ENCODE measurements around the gene IZUMO4.
"Not testable (repeated sequence)": the region's sequence is repeated elsewhere in the genome, so short reads cannot be mapped to it uniquely, and the experiment has no call there.

IZUMO4 gene

DNA sequence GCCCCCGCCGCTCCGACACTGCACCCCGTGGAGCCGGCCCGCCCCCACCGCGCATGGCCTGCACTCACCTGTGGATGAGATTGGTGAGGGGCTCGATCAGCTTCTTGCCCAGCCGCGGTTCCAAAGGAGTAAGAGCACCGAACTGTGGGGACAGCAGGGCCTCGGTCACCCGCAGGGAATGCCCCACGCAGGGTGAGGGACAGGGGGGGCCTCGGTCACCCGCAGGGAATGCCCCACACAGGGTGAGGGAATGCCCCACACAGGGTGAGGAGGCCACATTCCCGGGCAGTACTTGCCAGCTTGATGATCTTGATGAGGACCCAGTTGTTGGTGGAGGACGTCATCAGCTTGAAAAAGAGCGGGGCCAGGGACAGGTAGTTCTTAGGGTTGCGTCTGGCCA lies 32.3 kb downstream of the IZUMO4 start:
- DNase-seq: no peak

- DNase-seq: no peak
These were observed 32.8 kb downstream of the IZUMO4 start for GRCh38 chr19:2129486-2129885.

DNA sequence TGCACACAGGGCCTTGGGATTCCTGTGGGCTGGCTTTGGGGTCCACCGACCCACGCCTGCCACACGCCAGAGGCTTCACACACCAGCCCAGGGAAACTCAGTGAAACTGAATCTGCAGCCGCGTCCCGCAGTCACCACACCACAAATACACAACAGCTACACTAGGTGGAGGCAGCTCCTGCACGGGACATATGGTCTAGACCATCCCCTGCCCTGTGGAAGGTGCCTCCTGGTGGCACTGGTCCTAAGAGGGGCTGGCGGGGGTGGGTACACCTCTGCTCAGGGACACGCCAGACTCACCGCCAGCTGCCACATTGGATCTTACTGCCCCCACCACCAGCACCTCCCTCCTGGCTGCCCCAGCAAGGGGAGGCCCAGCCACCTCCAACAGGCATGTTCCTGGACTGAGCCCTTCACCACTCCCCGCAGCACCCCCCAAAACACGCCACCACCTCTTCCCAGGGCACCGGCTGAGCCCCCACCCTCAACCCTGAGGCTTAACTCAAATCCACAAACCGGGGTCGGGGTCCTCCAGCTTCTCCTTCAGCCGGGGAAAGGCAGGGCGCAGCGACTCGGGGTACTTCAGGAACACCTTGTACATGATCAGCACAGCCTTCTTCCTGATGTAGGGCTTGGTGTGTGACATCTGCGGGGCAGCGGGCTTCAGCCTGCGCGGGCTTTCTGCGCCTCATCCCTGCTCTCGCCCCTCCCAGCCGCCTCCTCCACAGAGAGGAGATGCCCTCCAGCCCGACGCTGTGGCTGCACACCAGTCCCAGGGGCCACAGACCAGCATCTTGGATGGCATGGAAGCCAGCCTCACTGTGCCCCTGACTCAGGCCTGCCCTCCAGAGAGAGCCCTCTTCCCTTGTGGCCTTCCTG lies 33.4 kb downstream of the IZUMO4 start:
- no peak for DNase-seq

DNA sequence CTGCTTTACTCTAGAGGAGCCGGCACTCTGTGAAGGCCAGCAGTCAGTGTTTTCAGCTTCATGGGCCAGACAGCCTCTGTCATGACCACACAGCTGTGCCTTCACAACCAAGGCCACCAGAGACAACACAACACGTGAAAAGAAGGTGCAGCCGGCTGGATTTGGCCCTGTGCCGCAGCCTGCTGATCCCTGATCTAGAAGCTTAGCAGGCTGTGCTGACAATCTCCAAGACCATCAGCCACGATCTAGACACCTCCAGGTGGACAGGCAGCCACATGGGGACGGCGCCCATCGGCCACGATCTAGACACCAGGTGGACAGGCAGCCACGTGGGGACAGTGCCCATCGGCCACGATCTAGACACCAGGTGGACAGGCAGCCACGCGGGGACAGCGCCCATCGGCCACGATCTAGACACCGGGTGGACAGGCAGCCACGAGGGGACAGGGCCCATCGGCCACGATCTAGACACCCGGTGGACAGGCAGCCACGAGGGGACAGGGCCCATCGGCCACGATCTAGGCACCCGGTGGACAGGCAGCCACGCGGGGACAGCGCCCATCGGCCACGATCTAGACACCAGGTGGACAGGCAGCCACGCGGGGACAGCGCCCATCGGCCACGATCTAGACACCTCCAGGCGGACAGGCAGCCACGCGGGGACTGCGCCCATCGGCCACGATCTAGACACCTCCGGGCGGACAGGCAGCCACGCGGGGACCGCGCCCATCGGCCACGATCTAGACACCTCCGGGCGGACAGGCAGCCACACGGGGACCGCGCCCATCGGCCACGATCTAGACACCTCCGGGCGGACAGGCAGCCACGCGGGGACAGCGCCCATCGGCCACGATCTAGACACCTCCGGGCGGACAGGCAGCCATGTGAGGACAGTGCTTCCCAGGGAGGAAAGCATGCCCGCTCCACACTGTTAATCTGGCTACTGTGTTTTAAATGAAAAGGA lies 34.6 kb downstream of the IZUMO4 start:
- not testable (repeated sequence) for DNase-seq

GRCh38 chr19:2132191-2132590 lies 35.5 kb downstream of the IZUMO4 start:
- no peak for DNase-seq

DNA sequence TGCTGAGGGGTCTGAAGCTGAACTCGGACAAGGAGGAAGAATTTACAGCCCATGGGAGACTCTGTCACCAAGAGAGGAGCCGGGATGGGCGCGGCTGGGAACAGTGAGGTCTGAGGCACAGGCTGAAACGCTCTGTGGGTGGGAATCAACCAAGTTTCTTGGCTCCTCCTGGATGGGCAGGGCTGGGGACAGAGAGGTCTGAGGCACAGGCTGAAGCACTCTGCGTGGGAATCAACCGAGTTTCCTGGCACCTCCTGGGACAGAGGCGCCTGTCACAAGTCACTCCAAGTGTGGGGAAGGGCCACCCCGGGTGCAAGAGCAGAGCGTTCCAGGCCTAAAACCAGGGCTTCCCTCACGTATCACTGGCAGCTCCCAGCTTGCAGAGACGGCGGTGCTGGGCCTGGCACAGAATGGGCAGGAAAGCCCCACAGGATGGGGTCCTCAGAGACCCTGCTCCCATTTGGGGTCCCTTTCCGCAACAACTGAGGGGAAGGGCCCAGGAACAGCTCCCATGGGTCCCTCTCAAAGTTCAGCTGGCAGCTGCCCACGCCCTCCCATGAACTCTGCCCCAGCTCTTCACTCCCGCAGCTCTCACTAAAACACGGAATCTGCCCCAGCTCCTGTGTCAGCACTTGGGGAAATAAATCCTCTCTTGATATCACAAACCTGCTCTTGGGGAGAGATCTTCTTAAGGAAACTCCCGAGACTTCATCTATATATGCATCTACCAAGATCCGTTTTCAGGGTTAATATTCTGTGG lies 36.2 kb downstream of the IZUMO4 start:
- no peak for DNase-seq

DNA sequence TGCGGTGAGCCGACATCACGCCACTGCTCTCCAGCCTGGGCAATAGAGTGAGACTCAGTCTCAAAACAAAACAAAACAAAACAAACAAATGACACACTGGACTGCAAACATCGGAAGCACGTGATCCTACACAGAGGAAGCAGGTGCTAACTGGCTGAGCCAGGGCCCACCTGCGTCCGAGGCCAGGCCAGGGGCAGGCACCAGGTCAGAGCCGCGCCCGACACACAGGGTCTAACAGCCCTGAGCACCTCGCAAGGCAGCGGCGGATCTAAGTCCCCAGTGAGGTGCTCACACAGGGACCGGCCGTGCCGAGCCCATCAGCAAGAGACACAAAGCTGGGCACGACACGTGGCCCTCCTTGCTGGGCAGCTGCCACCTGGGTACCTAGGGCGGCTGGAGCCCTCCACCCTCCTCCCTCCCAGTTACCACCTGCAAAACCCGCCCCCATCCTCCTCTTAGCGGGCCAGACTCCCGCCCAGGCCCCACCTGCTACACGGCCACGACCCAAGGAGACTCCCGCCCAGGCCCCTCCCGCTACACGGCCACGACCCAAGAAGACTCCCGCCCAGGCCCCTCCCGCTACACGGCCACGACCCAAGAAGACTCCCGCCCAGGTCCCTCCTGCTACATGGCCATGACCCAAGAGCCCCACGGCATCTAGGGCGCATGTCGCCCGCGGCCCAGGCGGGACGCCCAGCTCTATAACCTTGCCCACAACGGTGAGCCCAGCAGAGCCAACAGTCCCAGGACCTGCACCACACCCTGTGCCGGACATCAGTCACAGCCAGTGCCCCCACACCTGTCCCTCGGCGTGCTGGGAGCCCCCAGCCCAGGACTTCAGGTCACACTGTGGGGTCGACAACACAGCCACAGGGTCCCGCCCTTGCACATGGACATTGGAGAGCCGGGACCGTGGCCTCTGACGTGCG lies 39.0 kb downstream of the IZUMO4 start:
- DNase-seq: no peak

DNA sequence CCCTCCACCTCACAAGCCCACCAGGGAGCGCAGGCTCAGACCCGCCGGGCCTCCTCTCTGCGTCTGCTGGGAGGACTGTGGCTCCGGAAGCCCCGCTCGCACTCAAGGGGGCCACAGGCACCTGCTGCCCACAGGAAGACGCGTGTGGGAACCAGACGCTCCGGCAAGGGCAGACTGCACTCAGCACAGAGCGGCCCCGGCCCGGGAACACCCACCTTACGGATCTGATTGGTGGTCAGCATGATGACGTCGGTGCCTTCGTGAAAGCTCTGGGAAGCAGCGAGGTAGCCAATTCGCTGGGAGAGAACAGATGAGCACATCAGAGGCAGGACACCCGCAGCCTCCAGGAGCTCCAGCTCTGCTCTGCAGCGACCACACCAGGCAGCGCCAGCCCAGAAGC lies 40.1 kb downstream of the IZUMO4 start:
- DNase-seq: no peak

GRCh38 chr19:2138061-2138728 lies 41.5 kb downstream of the IZUMO4 start:
- no peak for DNase-seq

GRCh38 chr19:2139385-2140137 lies 42.8 kb downstream of the IZUMO4 start:
- DNase-seq: no peak

DNA sequence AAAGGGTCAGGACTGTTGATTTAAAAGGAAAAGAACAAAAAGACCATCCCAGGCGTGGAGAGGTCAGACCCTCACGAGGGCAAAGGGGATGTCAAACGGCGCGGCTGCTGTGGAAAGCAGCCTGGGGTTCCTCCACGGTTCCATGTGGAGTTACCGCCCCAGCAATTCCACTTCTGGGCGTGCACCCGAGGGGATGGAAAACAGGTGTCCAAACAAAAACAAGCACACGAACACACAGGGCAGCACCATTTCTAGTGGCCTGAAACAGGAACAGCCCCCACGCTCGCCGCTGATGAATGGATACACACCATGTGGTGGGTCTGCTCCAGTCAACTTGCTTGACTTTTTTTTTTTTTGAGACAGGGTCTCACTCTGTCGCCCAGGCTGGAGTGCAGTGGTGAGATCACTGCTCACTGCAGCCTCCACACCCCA lies 43.4 kb downstream of the IZUMO4 start:
- DNase-seq: no peak

DNA sequence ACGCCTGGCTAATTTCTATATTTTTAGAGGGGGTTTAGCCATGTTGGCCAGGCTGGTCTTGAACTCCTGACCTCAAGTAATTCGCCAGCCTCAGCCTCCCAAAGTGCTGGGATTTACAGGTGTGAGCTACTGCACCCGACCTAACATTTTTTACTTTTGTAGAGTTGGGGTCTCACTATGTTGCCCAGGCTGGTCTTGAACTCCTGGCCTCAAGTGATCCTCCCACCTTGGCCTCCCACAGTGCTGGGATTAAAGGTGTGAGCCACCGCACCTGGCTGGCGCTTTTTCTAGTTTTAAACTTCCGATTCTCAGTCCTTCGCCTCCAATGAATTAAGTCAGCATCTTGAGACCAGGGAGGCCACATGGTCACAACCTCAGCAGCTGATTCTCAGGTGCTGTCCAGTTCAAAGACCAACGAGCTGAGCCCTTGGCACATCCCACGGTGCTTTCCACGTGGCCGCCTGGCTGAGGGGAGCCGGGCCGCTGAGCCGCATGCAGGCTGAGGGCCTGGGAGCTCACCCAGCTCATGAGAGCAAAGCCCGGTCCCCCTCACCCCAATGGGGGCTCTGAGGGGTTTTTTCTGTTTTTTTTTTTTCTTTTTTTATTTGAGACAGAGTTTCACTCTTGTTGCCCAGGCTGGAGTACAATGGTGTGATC lies 45.6 kb downstream of the IZUMO4 start:
- DNase-seq: no peak

GRCh38 chr19:2144190-2144589 lies 47.5 kb downstream of the IZUMO4 start:
- no peak for DNase-seq

- DNase-seq: no peak
These were observed 49.1 kb downstream of the IZUMO4 start for GRCh38 chr19:2145831-2146241.

GRCh38 chr19:2148482-2149135 lies 51.9 kb downstream of the IZUMO4 start:
- DNase-seq: no peak

All from effector CD8-positive, alpha-beta T cell (primary cell).